Ovary (tissue), 9 donors: ENCODE results near the gene HDAC6. TPM values are rescaled to one million over a fixed set of nuclear protein-coding genes. Genes with fewer than 3 reads are reported as not detected.

Experiments
- DNase-seq, 5 donors: peaks; one replicate each; pipeline ENCODE4 v3.0.0-alpha.2; 2019 to 2020
- H3K27ac ChIP-seq, 2 donors: fragments of 200-600 bp; one replicate each; pipeline versions ENCODE4 v1.5.1 to v1.8.0; 2019 to 2022
- H3K27me3 ChIP-seq: fragments of 200-600 bp; one replicate; pipeline ENCODE4 v1.8.0; 2022
- H3K36me3 ChIP-seq: fragments of 200-600 bp; sonication (generic); one replicate; pipeline ENCODE4 v1.5.1; 2019
- H3K4me1 ChIP-seq: one replicate; pipeline ENCODE4 v1.8.1; 2013; ENCODE audit warnings: mild to moderate bottlenecking, moderate library complexity; ENCODE audit not compliant: insufficient read depth
- H3K4me3 ChIP-seq: fragments of 200-600 bp; sonication (generic); one replicate; pipeline ENCODE4 v1.5.1; 2017
- H3K9me3 ChIP-seq, 2 donors: fragments of 200-600 bp in 1 of 2; sonication (generic) in 1 of 2; one replicate each; pipeline versions ENCODE4 v1.5.1 to v1.8.1; 2013 to 2019; ENCODE audit warnings: mild to moderate bottlenecking in 1 of 2, moderate library complexity in 1 of 2
- EP300 ChIP-seq: sonication (generic); formaldehyde crosslinking; IDR thresholded peaks from one replicate; pipeline ENCODE4 v1.6.1; 2017; ENCODE audit warnings: antibody characterized with exemption
- POLR2A ChIP-seq: fragments of 450-650 bp; IDR thresholded peaks from one replicate; pipeline ENCODE4 v1.6.1; 2017; ENCODE audit warnings: antibody characterized with exemption, mild to moderate bottlenecking, moderate library complexity
- WGBS, 3 donors: extraction: QIAGEN DNeasy Blood & Tissue Kit in 1 of 3; methylation state at CpG; one replicate each; pipeline versions ENCODE4 v1.1.5 to v1.1.7; 2013 to 2017; 5-methylcytosine and 5-hydroxymethylcytosine counted together
- intact Hi-C, 4 donors: fragments of 100-400 bp; cut with DNase I; formaldehyde crosslinking; loops; one replicate each; pipeline versions ENCODE4 v1.11.0 to v1.15.1; 2022 to 2023
- polyA plus RNA-seq, 2 donors: library from polyadenylated mRNA; stranded (reverse); fragments of 200-250 nt in 1 of 2; fragments of 350-450 nt in 1 of 2; fragmentation: Illumina TruSeq in 1 of 2; extraction: RNeasy Lipid Tissue Mini Kit (QIAGEN cat#74804) in 1 of 2; gene quantifications; one replicate each; pipeline ENCODE4 v1.2.3, GENCODE V29; 2013 to 2014
- total RNA-seq, 7 donors: library from RNA; depleted of rRNA in 2 of 7; stranded (reverse); fragments of >200 nt in 2 of 7; fragmentation: NEBNext Ultra II Directional in 3 of 7; extraction: Animal tissue kit (Norgen Biotek cat#: 25700) in 3 of 7; gene quantifications; one replicate each; pipeline versions ENCODE4 v1.1.0 to v1.2.4, GENCODE V29; 2016 to 2023
- TF ChIP-seq, protein P1 (sequence below), 3 donors: fragments of 450-650 bp in 2 of 3; fragments of 200-600 bp in 1 of 3; IDR thresholded peaks; one replicate each; pipeline versions ENCODE4 v1.5.1 to v1.8.0; 2016 to 2022; ENCODE audit warnings: antibody characterized with exemption in 3 of 3, mild to moderate bottlenecking in 1 of 3
- donor health status: DM: no; HTN: no; CAD: no; lungs with moderate emphysema.
- donor health status: DM: no; HTN: no; CAD: no.
- donor health status: Bipolar disorder and iron deficiency.
- donor health status: DM: yes; HTN: yes; CAD: no.
- donor health status: DM: no; HTN: no; CAD: no.
- donor health status: DM: yes; HTN: yes; CAD: no.

Gene HDAC6
- total and polyA plus RNA-seq, 9 donors: 49.1 to 115 (median 86.1) TPM

DNA sequence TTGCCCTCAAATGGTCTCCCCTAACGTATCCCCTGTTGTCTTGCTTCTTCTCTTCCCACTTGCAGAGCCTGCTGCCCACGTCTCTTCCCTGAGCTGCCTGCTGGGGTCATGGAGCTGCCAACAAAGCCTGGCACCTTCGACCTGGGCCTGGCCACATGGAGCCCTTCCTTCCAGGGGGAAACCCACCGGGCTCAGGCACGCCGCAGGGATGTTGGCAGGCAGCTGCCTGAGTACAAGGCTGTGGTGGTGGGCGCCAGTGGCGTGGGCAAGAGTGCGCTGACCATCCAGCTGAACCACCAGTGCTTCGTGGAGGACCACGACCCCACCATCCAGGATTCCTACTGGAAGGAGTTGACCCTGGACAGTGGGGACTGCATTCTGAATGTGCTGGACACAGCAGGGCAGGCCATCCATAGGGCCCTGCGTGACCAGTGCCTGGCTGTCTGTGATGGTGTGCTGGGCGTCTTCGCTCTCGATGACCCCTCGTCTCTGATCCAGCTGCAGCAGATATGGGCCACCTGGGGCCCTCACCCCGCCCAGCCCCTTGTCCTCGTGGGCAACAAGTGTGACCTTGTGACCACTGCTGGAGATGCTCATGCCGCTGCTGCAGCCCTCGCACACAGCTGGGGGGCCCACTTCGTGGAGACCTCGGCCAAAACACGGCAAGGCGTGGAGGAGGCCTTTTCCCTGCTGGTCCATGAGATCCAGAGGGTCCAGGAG is 27.3 kb downstream of the HDAC6 start:
- no peak for DNase-seq
- Histone ChIP-seq H3K4me3 (no peak overlapping the region), H3K27ac (no peak overlapping the region), H3K36me3 (no peaks in the 10 kb centered on the region), H3K27me3 (no peaks in the 10 kb centered on the region), H3K9me3 (no peaks in the 10 kb centered on the region), H3K4me1 (no peaks in the 10 kb centered on the region)
- WGBS, 3 donors: 81 to 88% (median 85%) methylated on average over 20 to 24 of the region's 24 CpGs
- TF ChIP-seq, protein P1, sequence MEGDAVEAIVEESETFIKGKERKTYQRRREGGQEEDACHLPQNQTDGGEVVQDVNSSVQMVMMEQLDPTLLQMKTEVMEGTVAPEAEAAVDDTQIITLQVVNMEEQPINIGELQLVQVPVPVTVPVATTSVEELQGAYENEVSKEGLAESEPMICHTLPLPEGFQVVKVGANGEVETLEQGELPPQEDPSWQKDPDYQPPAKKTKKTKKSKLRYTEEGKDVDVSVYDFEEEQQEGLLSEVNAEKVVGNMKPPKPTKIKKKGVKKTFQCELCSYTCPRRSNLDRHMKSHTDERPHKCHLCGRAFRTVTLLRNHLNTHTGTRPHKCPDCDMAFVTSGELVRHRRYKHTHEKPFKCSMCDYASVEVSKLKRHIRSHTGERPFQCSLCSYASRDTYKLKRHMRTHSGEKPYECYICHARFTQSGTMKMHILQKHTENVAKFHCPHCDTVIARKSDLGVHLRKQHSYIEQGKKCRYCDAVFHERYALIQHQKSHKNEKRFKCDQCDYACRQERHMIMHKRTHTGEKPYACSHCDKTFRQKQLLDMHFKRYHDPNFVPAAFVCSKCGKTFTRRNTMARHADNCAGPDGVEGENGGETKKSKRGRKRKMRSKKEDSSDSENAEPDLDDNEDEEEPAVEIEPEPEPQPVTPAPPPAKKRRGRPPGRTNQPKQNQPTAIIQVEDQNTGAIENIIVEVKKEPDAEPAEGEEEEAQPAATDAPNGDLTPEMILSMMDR (IDR thresholded peaks at IDR 0.05): no peak
- TF ChIP-seq EP300 (no peak), POLR2A (no peak)
- intact Hi-C loops: no loop called here

DNA sequence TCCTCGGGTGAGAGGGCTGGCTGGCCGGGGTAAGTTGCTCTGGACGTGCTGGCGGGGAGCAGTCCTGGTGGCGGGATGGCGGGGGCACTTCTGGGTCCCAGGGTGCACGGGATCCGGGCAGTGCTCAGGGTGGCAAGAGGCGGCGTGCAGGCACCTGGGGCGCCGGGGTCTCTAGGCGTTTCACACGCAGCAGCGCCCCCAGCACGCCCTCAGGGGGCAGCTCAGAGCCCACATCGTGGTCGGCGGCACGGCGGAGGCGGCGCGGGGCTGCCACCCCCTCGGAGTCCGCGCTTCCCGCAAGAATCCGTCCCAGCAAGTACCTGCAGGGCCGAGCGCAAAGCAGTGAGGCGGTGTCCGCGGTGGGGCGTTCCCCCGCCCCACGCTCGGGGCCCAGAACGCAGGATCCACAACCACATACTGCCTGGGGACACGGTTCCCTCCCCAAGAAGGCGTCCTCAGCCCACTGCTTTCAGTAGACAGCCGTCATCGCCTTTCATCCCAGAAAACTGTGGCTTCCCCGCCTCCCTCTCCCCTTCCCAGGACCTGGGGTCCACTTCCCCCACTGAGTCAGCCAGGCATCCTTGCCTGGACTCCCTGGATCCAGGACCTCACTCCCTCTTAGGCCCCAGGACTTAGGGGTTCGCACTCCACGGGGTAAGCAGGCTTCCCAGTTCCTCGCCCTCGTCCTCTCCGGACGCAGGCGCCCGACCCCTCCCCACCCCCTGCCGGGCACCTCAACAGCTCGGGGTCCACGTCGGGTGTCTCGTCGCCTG is 29.5 kb downstream of the HDAC6 start:
- Histone ChIP-seq H3K4me1 (no peaks in the 10 kb centered on the region), H3K27ac (no peak overlapping the region), H3K27me3 (no peaks in the 10 kb centered on the region), H3K4me3 (no peak overlapping the region), H3K36me3 (no peaks in the 10 kb centered on the region), H3K9me3 (no peaks in the 10 kb centered on the region)
- TF ChIP-seq POLR2A (no peak), EP300 (no peak)
- TF ChIP-seq, protein P1 (IDR thresholded peaks at IDR 0.05): no peak
- DNase-seq: no peak
- 33 to 55% (median 41%) methylated on average over 34 to 58 of the region's 58 CpGs for WGBS, 3 donors
- intact Hi-C loops: no loop called here

DNA sequence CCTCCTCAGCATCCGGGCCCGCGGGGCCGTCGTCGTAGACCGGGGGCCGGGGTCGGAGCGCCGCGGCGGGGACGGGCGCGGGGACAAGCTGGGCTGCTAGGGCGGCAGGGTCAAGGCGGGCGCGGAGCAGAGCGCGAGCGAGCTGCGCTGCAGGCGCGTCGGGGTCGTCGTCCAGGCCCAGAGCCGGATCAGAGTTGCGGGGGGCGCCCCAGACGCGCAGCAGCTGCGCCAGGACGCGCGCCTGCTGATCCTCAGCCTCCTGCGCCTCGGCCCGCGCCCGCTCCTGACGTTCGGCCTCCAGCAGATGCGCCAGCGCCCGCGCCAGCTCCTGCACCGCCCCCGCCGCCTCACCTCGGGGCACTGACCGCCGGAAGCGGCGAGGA is 30.0 kb downstream of the HDAC6 start:
- 23 to 31% (median 27%) methylated on average over 52 to 57 of the region's 57 CpGs for WGBS, 3 donors
- Histone ChIP-seq H3K27ac (no peak overlapping the region), H3K9me3 (no peaks in the 10 kb centered on the region), H3K4me3 (no peak overlapping the region), H3K27me3 (no peaks in the 10 kb centered on the region), H3K4me1 (no peaks in the 10 kb centered on the region), H3K36me3 (no peaks in the 10 kb centered on the region)
- no peak for DNase-seq
- intact Hi-C loops: no loop called here
- TF ChIP-seq EP300: no peak
- no peak for TF ChIP-seq POLR2A
- TF ChIP-seq, protein P1 (IDR thresholded peaks at IDR 0.05): no peak

DNA sequence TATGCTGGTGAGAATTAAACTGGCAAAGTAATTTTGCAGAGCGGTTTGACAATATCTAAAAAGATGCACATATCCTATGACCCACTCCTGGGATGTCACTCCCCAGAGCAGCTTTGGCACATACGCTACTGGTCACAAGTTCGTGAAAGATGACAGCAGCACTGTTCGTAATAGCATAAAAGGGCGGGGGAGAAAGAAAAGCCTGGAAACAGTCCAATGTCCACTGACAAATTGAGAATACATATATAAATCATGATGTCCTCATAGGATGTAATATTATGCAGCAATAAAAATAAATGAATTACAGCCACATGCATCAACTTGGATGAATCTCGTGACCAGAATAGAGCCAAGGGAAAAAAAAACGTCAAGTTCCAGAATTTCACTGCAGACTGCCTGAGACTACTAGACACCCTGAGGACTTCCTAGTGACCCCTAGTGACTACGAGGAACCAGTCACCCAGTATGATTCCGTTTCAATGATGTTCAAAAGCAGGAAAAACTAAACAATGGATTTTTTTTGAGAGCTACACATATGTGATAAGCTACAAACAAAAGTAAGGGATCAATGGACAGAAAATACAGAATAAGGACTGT is 31.8 kb downstream of the HDAC6 start:
- no peaks in the 10 kb centered on the region for H3K27me3 ChIP-seq
- no peaks in the 10 kb centered on the region for H3K36me3 ChIP-seq
- intact Hi-C loops: no loop called here
- H3K4me3 ChIP-seq: no peak overlapping the region
- DNase-seq: no peak
- H3K4me1 ChIP-seq: no peaks in the 10 kb centered on the region
- H3K27ac ChIP-seq: no peak overlapping the region
- H3K9me3 ChIP-seq: no peaks in the 10 kb centered on the region
- no peak for TF ChIP-seq POLR2A
- no peak for TF ChIP-seq EP300
- TF ChIP-seq, protein P1 (IDR thresholded peaks at IDR 0.05): no peak
- 51 to 53% (median 52%) methylated on average over 9 of the region's 9 CpGs for WGBS, 3 donors
